Hepatocyte (in vitro differentiated cells): ENCODE measurements around the gene TTC7B.

ENCODE experiments used
- EZH2 ChIP-seq: fragments of 200-600 bp; sonication (generic); IDR thresholded peaks from 2 replicates; pipeline ENCODE4 v1.6.1; 2016; ENCODE audit warnings: antibody characterized with exemption, mild to moderate bottlenecking, borderline replicate concordance
- EZH2phosphoT487 ChIP-seq: fragments of 200-600 bp; sonication (generic); IDR thresholded peaks from one replicate; pipeline ENCODE4 v1.6.1; 2018; ENCODE audit warnings: antibody characterized with exemption, mild to moderate bottlenecking, low read depth, moderate library complexity; ENCODE audit not compliant: unreplicated experiment, severe bottlenecking
- TF ChIP-seq, protein P1 (sequence below): fragments of 200-600 bp; sonication (generic); IDR thresholded peaks from 2 replicates; pipeline ENCODE4 v1.5.1; 2016; ENCODE audit warnings: antibody characterized with exemption, mild to moderate bottlenecking; ENCODE audit not compliant: poor library complexity

DNA sequence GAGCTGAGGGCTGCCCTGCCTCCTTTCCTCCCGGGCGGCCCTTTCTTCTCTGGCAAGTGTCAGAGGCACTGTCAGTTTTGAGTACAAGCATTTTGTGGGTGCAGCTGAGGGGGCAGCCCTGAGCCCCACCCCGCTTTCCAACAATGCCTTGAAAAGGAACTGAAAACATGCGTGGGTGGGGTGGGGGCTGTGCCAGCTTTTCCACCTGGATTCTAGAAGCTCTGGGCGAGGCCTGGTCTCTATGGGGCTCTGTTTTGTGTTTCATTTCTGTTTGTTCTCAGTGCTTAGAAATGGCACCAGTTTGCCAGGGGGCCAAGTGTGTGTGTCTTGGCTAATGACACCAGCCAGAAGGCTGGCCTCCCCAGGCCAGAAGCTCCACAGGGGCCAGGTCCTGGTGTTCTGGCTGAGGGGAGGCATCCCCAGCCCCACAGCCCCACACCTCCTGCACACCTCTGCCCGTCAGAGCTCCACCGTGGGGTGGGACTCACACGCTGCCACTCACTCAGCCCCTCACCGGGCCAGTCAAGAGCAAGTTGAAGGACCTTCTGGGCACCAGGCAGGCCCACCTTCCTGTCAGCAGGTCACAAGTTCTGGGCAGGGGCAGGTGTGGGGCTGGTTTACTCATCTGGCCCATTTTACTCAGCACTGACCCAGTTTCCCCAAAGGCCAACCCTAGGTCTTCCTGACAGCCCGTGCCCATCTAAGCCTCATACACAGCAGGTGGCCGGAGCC is 264.3 kb downstream of the TTC7B start:
- TF ChIP-seq, protein P1, sequence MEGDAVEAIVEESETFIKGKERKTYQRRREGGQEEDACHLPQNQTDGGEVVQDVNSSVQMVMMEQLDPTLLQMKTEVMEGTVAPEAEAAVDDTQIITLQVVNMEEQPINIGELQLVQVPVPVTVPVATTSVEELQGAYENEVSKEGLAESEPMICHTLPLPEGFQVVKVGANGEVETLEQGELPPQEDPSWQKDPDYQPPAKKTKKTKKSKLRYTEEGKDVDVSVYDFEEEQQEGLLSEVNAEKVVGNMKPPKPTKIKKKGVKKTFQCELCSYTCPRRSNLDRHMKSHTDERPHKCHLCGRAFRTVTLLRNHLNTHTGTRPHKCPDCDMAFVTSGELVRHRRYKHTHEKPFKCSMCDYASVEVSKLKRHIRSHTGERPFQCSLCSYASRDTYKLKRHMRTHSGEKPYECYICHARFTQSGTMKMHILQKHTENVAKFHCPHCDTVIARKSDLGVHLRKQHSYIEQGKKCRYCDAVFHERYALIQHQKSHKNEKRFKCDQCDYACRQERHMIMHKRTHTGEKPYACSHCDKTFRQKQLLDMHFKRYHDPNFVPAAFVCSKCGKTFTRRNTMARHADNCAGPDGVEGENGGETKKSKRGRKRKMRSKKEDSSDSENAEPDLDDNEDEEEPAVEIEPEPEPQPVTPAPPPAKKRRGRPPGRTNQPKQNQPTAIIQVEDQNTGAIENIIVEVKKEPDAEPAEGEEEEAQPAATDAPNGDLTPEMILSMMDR, result no peak
- TF ChIP-seq EZH2, result no peak
- TF ChIP-seq EZH2phosphoT487, result no peak
